NB4 (cell line): Measurements from ENCODE around the gene CHRM4.

Source experiments
- CTCF ChIP-seq: IDR thresholded peaks from one replicate; pipeline ENCODE4 v1.5.1; 2012; ENCODE audit warnings: low read depth, low read length
- MAX ChIP-seq: IDR thresholded peaks from 2 replicates; pipeline ENCODE4 v1.6.1; 2011; ENCODE audit warnings: low read depth, low read length
- MYC ChIP-seq: IDR thresholded peaks from 2 replicates; pipeline ENCODE4 v1.6.1; 2011; ENCODE audit warnings: low read depth, low read length
- POLR2A ChIP-seq: IDR thresholded peaks from 2 replicates; pipeline ENCODE4 v1.6.1; 2011; ENCODE audit warnings: mild to moderate bottlenecking; ENCODE audit not compliant: insufficient read length; ENCODE audit errors: extremely low read depth

- TF ChIP-seq CTCF: no peak
- no peak for TF ChIP-seq POLR2A
- no peak for TF ChIP-seq MAX
- no peak for TF ChIP-seq MYC
Measured at GRCh38 chr11:46353698-46354097, 37.9 kb downstream of the CHRM4 start.
